Erythroblast (primary cell): ENCODE results near the gene SRP19.

Experiments used
- GATA1 ChIP-seq: IDR thresholded peaks from 2 replicates; pipeline ENCODE4 v1.6.1; 2011; ENCODE audit warnings: low read depth, mild to moderate bottlenecking, control low read depth, low read length, moderate library complexity
- POLR2A ChIP-seq: IDR thresholded peaks from 2 replicates; pipeline ENCODE4 v1.6.1; 2011; ENCODE audit warnings: mild to moderate bottlenecking, low read length

- no peak for TF ChIP-seq POLR2A
- TF ChIP-seq GATA1: no peak
Measured at GRCh38 chr5:112847306-112847705, 13.8 kb upstream of the SRP19 start.
